ENCODE results near the gene RBM33. TPM values are rescaled to one million over a fixed set of nuclear protein-coding genes. Genes with fewer than 3 reads are reported as not detected.

Gene RBM33, protein sequence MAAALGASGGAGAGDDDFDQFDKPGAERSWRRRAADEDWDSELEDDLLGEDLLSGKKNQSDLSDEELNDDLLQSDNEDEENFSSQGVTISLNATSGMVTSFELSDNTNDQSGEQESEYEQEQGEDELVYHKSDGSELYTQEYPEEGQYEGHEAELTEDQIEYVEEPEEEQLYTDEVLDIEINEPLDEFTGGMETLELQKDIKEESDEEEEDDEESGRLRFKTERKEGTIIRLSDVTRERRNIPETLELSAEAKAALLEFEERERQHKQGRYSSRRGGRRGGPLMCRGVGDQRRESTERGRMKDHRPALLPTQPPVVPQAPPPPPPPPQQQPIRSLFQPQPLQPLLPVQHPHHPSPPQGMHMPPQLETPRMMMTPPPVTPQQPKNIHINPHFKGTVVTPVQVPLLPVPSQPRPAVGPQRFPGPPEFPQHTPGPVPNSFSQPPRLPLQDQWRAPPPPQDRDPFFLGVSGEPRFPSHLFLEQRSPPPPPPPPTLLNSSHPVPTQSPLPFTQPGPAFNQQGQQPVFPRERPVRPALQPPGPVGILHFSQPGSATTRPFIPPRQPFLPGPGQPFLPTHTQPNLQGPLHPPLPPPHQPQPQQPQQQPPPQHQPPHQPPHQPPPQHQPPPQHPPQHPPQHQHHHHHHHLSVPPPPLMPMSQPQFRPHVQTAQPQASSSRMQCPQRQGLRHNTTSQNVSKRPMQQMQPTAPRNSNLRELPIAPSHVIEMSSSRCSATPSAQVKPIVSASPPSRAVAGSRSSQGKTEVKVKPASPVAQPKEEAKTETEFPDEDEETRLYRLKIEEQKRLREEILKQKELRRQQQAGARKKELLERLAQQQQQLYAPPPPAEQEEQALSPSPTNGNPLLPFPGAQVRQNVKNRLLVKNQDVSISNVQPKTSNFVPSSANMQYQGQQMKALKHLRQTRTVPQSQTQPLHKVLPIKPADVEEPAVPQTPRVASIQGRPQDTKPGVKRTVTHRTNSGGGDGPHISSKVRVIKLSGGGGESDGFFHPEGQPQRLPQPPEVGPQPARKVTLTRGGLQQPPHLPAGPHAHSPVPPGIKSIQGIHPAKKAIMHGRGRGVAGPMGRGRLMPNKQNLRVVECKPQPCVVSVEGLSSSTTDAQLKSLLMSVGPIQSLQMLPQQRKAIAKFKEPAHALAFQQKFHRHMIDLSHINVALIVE
- total RNA-seq, result 26.8 and 27.9 TPM in 2 replicates

DNA sequence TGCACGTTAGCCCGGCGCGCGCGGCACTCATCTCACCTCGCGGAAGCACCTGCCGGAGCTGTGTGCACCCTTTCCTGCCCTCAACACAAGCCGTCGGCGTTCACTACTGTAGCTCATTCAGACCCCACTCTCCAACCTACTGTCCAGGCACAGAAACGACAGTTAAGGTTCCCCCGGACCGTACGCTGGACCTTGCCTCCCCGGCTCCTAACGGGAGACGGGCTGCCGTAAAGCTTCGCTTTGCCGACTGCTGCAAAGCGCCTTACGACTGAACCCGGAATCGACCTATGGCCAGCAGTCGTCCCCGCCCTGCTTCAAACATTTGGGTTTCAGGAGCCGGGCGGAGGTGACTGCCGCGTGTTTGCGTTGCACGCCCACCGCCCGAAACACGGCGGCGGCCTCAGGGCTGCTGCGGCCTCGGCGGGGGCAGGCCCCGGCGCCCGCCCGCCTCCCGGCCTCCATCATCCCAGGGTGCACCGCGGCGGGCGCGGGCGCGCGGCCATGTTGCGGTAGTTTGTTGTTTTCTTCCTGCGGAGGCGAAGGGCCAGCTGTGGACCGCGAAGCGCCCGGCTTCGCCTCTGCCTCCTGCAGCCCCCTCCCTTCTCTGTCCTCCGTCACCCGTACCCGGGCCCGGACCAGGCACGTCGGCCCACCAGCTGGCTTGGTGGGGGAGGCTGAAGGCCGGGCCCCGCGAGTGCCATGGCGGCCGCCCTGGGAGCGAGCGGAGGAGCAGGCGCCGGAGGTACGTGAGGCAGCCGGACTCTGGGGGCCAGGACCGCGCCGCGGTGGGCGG lies at the start of gene RBM33:
RBM33 (plus strand) TSS at position 484 of the 793 bp plus-strand sequence; CDS start at position 700, 216 bp downstream.

GRCh38 chr7:155811895-155812761 lies 167.7 kb downstream of the RBM33 start, which contains the start of gene SHH:
Gene SHH, minus strand, starts transcription at chr7:155812463. Its CDS starts 341 bp downstream, at chr7:155812122.

Other genes with a start within 250 kb of the RBM33 start
- not detected in 2 replicates for gene EN2, start 186.5 kb upstream of the RBM33 start, total RNA-seq
- gene CNPY1, start 98.1 kb upstream of the RBM33 start, total RNA-seq, result not detected in 2 replicates
- not detected in 2 replicates for gene SHH, start 167.8 kb downstream of the RBM33 start, total RNA-seq